Measurements from ENCODE around the gene S1PR3.

The S1PR3 gene

DNA sequence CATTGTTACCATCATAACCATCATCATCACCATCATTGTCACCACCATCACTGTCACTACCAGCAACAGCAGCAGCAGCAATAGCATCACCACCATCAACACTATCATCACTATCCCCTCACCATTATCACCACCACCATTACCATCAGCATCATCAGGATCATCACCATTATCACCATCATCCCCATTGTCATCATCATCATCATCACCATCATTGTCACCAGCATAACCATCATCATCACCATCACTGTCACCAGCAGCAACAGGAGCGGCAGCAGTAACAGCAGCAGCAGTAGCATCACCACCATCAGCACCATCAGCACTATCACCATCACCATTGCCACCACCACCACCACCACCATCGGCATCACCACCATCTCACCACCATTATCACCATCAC, 48.4 kb downstream of the S1PR3 start:
- no peak for DNase-seq

DNA sequence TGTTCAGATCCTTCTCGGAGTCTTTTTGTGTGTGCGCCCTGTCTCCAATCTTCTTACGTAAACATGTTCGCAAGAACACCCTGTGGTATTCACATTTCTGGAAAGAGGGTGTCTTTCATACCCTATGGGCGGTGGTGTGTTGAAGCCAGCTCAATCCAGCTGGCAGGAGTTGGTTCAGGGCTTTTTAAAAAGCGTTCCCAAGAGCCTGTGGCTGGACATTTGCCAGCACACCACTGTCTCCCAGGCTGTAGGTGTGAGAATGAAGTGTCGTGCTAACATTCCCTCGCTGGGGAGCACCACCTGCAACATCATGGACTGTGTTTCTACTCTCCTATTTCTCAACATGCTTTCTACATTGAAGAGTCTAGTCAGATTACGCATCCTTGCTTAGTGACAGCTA, 51.7 kb downstream of the S1PR3 start:
- DNase-seq, result no peak

DNA sequence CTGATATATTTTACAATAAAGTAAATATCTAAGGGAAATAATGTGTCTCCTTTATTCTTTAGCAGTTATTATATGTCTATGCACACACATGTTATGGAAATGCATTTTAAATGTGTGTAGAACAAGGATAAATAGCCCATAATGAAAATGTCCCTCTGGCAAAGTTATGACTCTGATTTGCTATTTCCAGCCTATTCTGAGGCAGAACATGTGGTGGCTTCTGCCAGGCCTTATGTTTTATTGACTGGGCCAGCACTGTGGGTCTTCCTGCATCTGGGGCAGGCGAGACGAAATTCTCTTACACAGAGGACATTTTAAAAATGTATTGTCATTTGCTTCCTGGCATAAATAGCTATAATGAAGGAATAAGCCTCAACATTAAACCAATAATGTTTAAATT, 52.8 kb downstream of the S1PR3 start:
- DNase-seq, result no peak

DNA sequence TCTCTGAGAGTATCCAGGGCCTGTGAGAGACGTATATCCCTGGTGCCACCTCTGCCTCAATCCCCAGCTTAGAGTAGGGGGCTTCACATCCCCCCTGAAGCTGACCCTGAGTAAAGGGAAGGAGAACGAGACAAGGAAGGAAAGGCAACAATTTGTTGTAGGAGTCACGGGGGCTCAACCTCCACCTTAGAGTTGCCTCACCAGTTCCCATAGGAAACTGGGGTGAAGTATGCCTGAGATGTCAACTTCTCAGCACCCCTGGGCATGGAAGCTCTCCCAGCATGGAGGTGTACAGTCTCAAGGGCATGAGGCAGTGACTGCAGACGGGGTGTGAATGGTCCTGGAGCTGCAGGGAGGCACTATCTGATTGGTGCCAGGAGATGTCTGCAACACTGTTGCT, 53.6 kb downstream of the S1PR3 start:
- no peak for DNase-seq

DNA sequence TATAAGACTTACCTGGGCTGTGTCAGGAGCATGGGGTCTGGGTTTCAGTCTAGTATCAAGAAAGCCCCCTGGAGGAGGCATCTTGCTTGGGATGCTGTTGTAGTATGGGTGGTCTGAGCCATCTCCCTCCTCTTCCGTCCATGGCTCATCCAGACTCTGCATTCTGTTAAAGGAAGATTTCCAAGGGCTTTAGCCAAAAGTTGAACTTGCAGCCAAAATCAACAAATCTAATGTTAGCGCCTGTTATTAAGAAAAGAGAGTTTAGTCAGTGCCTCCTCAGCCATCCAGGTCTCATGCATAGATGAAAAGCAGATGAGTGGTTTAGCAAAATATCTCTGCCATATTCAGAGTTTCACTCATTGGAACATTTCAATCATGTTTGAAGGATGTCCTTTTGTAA, 55.6 kb downstream of the S1PR3 start:
- no peak for DNase-seq

DNA sequence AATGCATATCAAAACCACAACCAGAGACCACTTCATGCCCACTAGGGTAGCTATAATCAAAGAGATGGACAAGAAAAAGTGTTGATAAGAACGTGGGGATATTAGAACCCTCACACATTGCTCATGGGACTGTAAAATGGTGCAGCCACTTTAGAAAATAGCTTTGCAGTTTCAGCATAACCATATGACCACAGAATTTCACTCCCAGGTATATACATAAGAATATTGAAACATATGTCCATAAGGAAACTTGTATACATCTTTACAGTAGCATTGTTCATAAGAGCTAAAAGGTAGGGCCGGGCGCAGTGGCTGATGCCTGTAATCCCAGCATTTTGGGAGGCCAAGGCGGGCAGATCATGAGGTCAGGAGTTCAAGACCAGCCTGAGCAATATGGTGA, 56.4 kb downstream of the S1PR3 start:
- DNase-seq, result no peak

DNA sequence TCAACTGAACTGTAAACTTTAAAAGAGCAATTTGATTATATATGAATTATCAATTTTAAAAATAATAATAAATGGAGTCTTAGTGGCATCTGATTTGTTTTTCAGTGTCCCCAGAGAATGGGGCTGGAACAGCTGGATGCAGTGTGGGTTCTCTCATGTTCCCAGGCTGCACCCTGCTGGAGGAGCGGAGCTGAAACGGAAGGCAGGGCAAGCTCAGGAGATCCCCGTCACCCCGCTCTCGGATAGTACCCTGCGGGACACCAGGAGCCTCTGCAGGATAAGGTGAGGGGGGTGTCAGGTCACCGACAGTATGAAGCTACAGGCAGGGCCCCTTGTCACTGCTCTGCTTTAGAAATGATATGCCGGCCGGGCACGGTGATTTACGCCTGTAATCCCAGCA, 57.3 kb downstream of the S1PR3 start:
- no peak for DNase-seq

DNA sequence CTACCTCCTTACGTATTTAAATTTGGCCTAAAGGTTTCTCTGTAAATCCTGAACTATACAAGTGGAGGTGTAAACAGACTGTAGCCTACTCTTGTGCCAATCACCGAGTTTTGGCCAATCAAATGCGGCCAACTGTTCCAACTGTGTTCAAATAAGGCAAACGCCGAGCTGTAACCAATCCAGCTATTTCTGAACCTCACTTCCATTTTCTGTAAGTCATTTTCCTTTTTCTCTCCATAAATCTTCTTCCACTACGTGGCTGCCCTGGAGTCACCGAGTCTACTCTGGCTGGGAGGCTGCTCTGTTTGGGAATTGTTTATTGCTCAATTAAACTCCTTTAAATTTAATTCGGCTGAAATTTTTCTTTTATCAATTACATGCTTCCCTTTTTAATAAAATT, 58.4 kb downstream of the S1PR3 start:
- DNase-seq, result no peak

DNA sequence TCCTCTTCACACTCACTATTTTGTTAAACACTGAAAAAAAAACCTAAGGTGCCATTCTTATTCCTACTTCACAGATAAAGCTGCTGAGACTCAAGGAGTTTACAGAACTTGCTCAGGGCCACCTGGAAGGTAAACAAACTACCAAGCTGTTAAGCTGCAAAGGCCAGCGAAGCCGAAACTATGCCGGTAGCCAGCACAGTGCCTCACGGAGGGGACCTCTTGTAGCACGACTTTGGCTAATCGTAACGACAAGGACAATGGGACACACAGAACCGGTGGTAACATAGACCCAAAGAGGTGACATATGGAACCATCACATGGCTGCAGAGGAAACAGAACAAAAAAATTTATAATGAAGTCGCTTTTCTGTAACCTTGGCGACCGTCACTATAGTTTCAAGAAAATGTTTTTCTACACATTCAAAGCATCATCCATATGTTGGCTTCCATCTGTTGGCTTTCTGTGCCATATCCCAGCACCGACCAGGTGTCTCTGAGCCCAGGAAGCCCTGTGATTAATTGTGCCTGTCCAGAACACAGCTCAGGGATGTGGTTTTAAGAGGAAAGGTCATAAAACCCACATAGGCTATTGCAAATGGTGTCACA, 60.3 kb downstream of the S1PR3 start:
- DNase-seq, result no peak

DNA sequence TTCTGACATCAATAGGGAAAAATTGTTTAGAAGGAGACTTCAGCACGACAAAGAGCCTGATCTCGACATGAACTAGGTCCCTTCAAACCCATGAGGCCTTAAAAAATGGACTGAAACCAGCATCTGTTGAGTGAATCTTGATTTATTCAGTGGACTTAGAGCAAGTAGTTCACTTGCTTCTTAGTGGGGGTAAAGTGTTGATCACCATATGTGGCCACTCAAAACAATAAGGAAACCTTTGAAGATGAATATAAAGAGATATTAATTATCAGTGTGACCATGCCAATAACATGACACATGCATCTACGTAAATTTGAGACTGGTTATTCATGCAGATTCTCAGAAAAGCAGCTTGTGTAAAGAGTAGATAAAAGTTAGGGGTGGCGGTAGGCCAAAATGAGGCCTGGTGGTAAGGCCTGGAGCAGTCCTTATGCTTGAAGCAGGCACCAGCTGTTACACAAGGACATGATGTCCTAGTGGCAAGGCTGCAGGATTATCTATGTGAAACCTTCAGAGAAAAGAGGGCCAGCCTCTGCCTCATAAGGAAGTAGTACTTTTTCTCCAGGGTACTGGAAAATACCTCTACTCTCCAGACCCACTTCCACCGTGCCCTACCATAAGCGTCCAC, 61.3 kb downstream of the S1PR3 start:
- DNase-seq, result no peak

DNA sequence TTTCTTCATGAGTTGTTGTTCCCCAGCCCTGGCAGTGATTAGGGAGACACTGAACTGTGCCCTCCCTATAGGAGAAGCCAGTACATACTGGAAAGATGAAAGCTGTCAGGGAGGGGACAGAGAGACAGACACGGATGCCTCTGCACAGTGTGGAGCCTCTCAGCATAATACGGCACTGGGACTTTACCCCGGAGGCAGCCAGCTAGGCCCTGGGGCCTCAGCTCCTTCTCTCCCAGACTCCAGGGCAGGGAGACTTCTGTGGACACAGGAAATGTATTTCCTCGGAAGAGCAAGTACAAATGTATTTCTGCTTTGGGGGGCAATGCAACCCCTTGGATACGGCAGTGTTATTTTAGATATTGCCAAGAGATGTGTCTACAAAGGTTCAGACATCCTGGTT, 62.0 kb downstream of the S1PR3 start:
- no peak for DNase-seq

Data from left hindlimb (tissue), 1 donor.